Hindlimb muscle (tissue), 1 donor: ENCODE measurements around the gene MALSU1. TPM values are rescaled to one million over a fixed set of nuclear protein-coding genes. Genes with fewer than 3 reads are reported as not detected.
A peak's percentile ranks its signal among the peaks of the same experiment; 100 is the strongest.
"Not testable (repeated sequence)": the region's sequence is repeated elsewhere in the genome, so short reads cannot be mapped to it uniquely, and the experiment has no call there.

Source experiments
- DNase-seq: peaks from one replicate; pipeline ENCODE4 v3.0.0-alpha.2; 2013
- polyA plus RNA-seq: library from polyadenylated mRNA; unstranded; fragments of 120-200 nt; gene quantifications from one replicate; pipeline ENCODE4 v1.2.1, GENCODE V29; 2013; ENCODE audit not compliant: insufficient read length

MALSU1 gene
- polyA plus RNA-seq, 1 donor: 95.2 TPM

GRCh38 chr7:23287612-23288011 lies 11.5 kb upstream of the MALSU1 start:
- DNase-seq: no peak

DNA sequence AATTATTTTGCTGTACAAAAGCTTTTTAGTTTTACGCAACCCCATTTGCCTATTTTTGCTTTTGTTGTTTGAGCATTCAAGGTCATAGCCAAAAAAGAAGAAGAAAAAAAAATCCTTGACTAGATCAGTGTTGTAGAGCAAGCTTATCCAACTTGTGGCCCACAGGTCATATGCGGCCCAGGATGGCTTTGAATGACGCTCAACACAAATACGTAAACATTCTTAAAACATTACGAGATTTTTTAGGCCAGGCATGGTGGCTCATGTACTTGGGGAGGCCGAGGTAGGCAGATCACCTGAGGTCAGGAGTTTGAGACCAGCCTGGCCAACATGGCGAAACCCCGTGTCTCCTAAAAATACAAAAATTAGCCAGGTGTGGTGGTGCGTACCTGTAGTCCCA lies 8.1 kb upstream of the MALSU1 start:
- no peak for DNase-seq

- DNase-seq: no peak
These were observed 7.1 kb upstream of the MALSU1 start for GRCh38 chr7:23291957-23292560.

DNA sequence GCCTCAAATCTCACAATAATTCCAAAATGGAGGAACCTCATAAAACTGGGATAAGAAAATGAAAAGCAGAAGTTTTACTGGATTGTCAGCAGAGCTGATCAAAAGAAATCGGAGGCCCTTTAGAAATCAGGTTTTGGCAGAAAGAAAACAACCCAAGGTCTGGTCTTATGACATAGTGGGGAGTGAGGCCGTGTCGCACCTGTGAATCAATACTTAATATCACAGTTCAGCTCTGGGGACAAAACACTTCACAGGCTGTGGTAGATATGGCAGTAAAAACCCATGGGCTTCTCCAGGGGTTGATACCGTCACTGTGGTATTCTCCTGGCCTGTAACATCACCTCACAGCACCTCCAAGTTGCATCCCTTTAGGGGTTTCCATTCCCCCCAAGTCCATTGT lies 6.5 kb upstream of the MALSU1 start:
- no peak for DNase-seq

DNA sequence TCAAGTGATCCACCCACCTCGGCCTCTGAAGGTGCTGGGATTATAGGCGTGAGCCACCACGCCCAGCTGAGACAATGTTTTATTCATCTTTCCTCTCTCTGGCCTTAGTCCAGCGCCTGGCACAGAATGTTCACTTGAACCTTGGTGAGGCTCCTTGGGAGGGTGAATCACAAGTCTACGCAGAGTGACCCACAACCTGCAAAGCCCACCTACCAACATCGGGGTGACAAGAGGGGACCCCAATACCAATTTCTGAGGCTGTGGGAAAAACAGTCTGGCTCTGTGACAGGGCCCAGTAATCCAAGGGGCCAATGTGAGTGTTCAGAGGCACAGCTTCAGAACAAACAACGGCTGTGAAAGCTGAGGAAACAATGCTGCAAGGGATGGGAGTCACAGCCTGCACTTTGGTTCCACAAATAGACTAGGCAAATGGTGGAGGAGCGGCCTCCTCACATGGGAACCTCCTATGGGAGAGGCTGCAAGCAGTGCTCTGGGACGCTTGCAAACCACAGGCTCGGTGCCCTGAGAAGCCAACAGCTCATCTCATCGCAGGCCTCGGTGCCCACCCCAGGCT lies 5.6 kb upstream of the MALSU1 start:
- no peak for DNase-seq

DNA sequence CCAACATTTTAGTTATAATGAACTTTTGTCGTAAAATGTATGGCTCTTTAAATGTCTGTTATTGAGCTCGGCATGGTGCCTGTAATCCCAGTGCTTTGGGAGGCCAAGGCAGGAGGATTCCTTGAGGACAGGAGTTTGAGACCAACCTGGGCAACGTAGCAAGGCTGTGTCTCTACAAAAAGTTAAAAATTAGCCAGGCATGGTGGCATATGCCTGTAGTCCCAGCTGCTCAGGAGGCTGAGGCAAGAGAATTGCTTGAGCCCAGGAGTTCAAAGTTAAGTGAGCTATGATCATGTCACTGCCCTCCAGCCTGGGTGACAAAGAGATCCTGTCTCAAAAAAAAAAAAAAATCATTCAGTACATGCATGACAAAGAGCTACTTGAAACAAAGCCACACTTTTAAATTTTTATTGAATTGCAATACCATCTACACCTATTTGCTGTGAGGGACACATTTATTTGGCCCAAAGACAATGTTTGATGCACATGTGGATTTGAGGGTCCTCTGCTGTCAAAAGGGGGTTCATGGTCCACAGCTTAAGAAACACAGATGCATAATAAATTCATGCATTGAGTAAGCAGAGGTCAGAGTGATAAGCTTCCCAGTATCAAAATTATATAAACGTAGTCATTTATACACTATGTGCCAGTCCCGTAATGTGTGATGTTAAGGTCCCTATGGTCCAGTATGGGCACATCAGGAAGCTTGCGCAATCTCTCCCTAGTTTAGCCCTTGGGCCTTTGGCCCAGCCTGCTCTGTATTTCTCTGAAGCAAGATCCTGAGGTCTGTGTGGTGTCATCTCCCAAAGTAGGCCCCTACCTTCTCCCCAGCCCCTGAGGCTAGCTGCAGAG lies 4.4 kb upstream of the MALSU1 start:
- no peak for DNase-seq

DNA sequence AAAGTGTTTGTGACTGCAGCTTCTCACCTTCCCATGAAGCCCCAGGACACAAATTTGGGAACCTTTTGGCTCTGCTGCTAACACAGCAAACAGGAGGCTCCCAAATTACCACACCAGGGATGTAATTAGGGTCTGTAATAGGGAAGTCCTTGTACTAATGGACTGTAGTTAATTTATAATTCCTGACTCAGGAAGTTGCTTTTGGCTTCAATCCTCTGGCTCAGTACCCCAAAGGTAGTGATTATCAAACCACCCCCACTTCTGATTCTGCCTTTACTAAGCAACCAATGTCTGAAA lies 3.8 kb upstream of the MALSU1 start:
- DNase-seq: no peak

GRCh38 chr7:23298141-23298881 lies 828 bp upstream of the MALSU1 start:
- DNase-seq: no peak

- DNase-seq: no peak
These were observed 696 bp downstream of the MALSU1 start for GRCh38 chr7:23299770-23300300.

- no peak for DNase-seq
These were observed 7.9 kb downstream of the MALSU1 start for GRCh38 chr7:23306936-23307521.

DNA sequence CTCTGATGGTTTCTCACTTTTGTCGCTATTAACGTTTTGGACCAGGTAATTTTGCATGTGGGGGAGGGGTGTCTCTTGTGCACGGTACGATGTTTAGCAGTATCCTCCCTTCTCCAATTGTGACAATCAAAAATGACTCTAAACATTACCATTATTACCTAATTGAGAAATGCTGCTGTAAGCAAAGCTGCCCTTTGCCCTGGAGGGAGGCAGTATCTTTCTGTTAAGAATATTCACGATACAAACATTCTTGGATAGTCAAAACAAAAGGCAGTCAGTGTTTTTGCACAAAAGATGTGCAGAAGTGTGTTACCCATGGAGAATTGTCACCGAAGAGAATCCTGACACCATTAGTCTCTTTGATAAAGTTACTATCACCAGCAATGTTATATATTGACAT lies 9.6 kb downstream of the MALSU1 start:
- DNase-seq: no peak

- DNase-seq: not testable (repeated sequence)
These were observed 13.0 kb downstream of the MALSU1 start for GRCh38 chr7:23312141-23312540.

DNA sequence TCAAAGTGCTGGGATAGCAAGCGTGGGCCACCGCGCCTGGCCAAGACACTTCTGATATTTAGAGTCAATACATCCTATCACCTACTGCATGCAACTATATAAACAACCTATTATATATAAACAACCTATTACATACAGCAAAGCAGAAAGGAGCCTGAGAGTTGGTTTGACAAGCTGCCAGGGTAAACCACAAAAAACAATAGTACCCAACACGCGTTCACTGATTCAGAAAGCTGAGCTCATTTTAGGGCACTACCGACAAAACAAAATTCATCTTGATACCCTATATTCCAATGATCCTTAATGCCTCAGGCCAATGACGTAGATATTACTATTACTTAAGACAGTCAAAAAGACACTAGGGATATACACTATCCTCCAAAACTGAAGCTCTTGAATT lies 16.2 kb downstream of the MALSU1 start:
- DNase-seq: no peak

- DNase-seq: no peak
These were observed 32.0 kb downstream of the MALSU1 start for GRCh38 chr7:23331132-23331531.

DNA sequence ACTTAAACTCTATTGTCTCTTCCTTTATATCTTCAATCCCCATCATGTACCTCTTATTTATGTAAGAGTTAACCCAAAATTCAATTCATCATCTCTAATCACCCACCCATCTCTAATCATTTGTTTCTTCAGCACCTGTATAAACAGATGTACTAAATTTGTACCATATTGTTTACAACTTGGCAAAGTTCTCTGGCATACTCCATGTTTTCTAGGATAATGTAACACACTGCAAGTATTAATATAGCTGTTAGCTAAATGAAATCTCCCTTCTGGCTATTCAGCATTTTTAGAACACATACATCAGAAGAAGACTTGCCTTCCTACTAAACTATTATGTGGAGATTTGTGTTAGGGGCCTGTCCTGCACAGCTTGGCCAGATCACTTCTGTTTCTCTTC lies 33.1 kb downstream of the MALSU1 start:
- no peak for DNase-seq

DNA sequence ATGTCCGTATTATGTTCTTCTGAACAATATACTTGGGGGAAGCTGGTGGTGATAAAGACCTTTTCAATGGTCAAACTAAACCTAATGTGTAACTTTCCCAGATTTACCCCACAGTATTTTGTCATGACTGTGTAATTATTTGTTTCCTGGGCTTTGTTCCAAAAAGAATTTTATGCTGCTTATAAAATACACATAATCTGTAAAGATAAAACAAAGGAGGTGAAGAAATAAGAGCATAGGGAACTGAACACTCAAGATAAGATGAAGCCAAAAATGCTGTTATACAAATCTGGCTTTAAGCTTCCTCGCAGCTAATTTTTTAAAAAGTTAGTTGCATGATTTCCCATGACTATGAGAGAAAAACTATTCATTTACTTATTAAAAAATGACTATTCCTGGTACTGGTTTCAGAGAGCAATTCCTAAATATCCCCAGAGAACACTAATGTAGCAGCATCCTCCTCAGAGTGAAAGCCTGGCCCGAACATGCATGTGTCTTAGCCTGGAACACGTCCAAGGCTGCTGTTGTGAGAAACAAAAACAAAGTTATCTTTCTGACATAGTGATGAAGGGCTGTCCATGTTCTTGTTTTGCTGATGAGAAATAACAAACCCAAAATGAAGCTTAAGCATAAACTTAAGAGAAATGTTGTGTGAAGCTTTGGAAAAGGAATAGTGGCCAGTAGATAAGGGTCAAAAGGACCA lies 33.9 kb downstream of the MALSU1 start:
- DNase-seq: peak; percentile 68

DNA sequence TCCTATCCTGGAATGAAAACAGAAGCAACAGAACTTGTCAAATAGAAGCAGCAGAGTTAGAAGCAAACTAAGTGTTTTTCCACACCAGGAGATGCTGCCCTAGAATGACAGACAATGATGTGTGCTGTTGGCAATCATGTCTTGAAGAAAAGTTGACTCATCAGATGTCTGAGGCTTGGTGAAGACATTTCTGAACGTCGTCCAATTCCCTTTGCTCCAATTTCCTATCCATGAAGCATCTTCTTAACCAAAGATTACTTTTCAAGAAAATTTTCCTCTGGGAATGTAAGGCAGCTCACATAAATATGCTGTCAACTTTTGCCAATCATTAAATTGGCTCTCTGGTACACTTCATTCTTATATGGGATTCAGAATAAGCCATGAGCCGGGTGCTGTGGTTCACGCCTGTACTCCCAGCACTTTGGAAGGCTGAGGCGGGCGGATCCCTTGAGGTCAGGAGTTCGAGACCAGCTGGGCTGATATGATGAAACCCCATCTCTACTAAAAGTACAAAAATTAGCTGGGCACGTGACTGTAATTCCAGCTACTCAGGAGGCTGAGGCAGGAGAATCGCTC lies 34.6 kb downstream of the MALSU1 start:
- peak; percentile 81 for DNase-seq

GRCh38 chr7:23334482-23335056 lies 35.4 kb downstream of the MALSU1 start:
- DNase-seq: no peak

DNA sequence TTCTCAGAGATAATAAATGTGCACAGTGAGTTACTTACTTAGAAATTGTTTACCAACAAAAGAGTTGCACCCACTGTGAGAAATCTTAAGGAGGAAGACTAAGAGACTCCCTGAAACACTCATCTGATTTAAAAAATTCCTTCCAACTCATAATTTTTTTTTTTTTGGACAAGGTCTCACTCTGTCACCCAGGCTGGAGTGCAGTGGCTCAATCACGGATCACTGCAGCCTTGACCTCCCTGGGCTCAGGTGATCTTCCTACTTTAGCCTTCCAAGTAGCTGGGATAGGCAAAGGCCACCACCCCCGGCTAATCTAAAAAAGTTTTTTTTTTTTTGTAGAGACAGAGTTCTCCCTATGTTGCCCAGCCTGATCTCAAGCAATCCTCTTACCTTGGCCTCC lies 36.0 kb downstream of the MALSU1 start:
- no peak for DNase-seq

DNA sequence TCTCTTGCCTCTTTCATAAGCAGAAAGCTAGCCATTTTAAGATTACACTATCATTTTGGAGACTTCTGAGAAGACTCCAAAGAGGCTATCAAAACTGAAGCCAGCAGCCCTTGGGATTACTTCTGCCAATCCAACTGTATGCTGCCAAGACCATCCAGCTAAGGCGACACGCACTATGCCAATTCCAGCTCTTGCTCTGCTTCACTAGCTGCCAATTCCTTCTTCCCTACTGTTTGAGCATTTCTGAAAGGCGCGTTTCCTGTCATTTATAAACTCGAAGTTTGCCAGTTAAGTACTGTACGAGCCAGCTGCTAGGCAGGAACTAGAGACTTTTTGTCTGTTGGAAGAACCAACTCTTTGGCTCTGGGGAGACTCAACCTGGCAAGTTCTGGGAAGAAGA lies 36.5 kb downstream of the MALSU1 start:
- DNase-seq: no peak

- DNase-seq: no peak
These were observed 36.9 kb downstream of the MALSU1 start for GRCh38 chr7:23336086-23336485.
